Stimulated activated naive CD4-positive, alpha-beta T cell (primary cell): ENCODE data around the gene CFAP126.
"Not testable (repeated sequence)": the region's sequence is repeated elsewhere in the genome, so short reads cannot be mapped to it uniquely, and the experiment has no call there.

Source experiments
- DNase-seq, 6 experiments: peaks; one replicate each; lab custom pipeline; 2025; lab: John Stamatoyannopoulos, UW

Gene CFAP126

GRCh38 chr1:161381707-161382106, 14.0 kb upstream of the CFAP126 start:
- DNase-seq: no peak

- DNase-seq: no peak
These were observed 11.4 kb upstream of the CFAP126 start for GRCh38 chr1:161379071-161379470.

- DNase-seq: no peak
These were observed 10.3 kb upstream of the CFAP126 start for GRCh38 chr1:161378014-161378413.

- no peak for DNase-seq
These were observed 6.7 kb upstream of the CFAP126 start for GRCh38 chr1:161374373-161374772.

- no peak for DNase-seq
These were observed 5.8 kb upstream of the CFAP126 start for GRCh38 chr1:161373442-161373841.

- no peak for DNase-seq
These were observed 2.5 kb downstream of the CFAP126 start for GRCh38 chr1:161365207-161365606.

- no peak for DNase-seq
These were observed 3.3 kb downstream of the CFAP126 start for GRCh38 chr1:161364332-161364731.

GRCh38 chr1:161359291-161359690, 8.4 kb downstream of the CFAP126 start:
- no peak for DNase-seq

GRCh38 chr1:161357073-161357472, 10.6 kb downstream of the CFAP126 start:
- no peak for DNase-seq

- no peak for DNase-seq
These were observed 16.2 kb downstream of the CFAP126 start for GRCh38 chr1:161351482-161351881.

- no peak for DNase-seq
These were observed 17.0 kb downstream of the CFAP126 start for GRCh38 chr1:161350671-161351070.

GRCh38 chr1:161342821-161343220, 24.9 kb downstream of the CFAP126 start:
- no peak for DNase-seq

GRCh38 chr1:161342177-161342576, 25.5 kb downstream of the CFAP126 start:
- DNase-seq: no peak

- DNase-seq: no peak
These were observed 31.9 kb downstream of the CFAP126 start for GRCh38 chr1:161335796-161336195.

GRCh38 chr1:161333166-161333565, 34.5 kb downstream of the CFAP126 start:
- no peak for DNase-seq

- no peak for DNase-seq
These were observed 37.3 kb downstream of the CFAP126 start for GRCh38 chr1:161330346-161330745.

- DNase-seq: no peak
These were observed 43.7 kb downstream of the CFAP126 start for GRCh38 chr1:161324020-161324419.

- not testable (repeated sequence) for DNase-seq
These were observed 51.6 kb downstream of the CFAP126 start for GRCh38 chr1:161315841-161316674.
